Cerebellar nuclear complex (tissue), 1 donor: ENCODE results near the gene ACACA.
"Not testable (repeated sequence)": the region's sequence is repeated elsewhere in the genome, so short reads cannot be mapped to it uniquely, and the experiment has no call there.

Experiments used
- DNase-seq, 2 experiments: peaks; one replicate each; lab custom pipeline; 2025; lab: John Stamatoyannopoulos, UW

Gene ACACA

GRCh38 chr17:37406635-37407461 lies at the start of gene ACACA, which contains the start of gene TADA2A:
ACACA (minus strand) TSS chr17:37406836; CDS start chr17:37406299, 537 bp downstream.
TADA2A (plus strand) TSS chr17:37406886; CDS start chr17:37411366, 4,480 bp downstream.
- peak in 1 of 2 experiments; percentile 47 for DNase-seq

GRCh38 chr17:37450112-37450511 lies 43.5 kb upstream of the ACACA start:
- peak in 1 of 2 experiments; percentile 4 for DNase-seq

- DNase-seq = no peak
Measured at GRCh38 chr17:37447641-37448040, 41.0 kb upstream of the ACACA start.

DNA sequence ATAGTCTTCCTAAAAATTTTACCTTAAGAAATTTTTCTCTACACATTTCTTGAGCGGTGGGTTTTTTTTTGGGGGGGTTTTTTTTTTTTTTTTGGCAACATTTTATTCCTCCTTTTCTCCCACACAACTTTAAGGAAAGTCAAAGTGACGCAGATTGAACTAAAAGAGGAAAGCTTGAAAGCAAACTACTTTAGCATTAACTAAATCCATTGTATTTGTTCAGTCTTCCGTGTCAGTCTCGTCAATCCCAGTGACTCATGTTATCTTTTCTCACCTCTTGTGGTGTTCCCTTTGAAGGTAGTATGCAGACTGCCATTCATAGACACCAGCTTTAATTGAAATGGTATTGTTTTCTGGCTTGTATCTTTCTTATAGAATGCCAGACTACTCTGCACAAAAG lies 39.4 kb upstream of the ACACA start:
- DNase-seq = no peak

- not testable (repeated sequence) for DNase-seq
Measured at GRCh38 chr17:37441369-37442014, 34.9 kb upstream of the ACACA start.

- no peak for DNase-seq
Measured at GRCh38 chr17:37440424-37440823, 33.8 kb upstream of the ACACA start.

DNA sequence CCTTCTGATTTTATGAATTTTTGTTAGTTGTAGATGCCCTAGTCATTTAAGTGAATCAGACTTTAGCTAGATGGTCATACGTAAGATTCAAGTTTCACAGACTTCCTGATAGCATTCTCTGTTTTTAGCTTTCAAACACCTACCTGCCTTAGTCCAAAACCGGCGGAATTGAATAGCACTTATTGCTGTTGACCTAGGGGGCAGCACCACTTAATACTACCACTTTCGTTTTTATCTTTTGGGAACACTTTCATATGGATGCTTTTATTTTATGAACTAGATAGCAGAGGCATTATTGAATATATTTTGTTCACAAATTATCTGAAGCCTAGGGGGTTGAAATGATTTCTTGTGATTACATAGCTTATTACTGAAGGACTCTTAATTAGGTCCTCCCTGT lies 31.5 kb upstream of the ACACA start:
- no peak for DNase-seq

- no peak for DNase-seq
Measured at GRCh38 chr17:37432671-37433070, 26.0 kb upstream of the ACACA start.

- DNase-seq = no peak
Measured at GRCh38 chr17:37430051-37430627, 23.5 kb upstream of the ACACA start.

GRCh38 chr17:37429453-37429852 lies 22.8 kb upstream of the ACACA start:
- DNase-seq = no peak

GRCh38 chr17:37429039-37429438 lies 22.4 kb upstream of the ACACA start:
- DNase-seq = no peak

DNA sequence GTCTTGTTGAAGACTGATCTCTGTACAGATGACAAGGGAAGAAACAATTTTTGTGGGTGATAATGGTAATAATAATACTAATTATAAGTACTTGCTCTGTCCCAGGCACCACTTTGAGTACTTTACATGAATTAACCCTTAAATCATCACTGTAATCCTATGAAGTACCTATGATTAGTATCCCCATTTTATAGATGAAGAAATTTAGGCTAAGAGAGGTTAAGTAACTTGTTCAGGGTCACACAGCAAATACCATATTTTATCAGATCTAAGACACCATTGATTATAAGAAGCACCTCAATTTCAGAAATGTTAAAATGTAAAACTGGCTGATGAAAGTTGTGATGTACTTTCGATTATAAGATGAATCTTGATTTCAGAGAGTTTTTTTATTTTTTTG lies 18.6 kb upstream of the ACACA start:
- DNase-seq = no peak

GRCh38 chr17:37422971-37423625 lies 16.5 kb upstream of the ACACA start:
- no peak for DNase-seq

GRCh38 chr17:37417852-37418251 lies 11.2 kb upstream of the ACACA start:
- DNase-seq = no peak

DNA sequence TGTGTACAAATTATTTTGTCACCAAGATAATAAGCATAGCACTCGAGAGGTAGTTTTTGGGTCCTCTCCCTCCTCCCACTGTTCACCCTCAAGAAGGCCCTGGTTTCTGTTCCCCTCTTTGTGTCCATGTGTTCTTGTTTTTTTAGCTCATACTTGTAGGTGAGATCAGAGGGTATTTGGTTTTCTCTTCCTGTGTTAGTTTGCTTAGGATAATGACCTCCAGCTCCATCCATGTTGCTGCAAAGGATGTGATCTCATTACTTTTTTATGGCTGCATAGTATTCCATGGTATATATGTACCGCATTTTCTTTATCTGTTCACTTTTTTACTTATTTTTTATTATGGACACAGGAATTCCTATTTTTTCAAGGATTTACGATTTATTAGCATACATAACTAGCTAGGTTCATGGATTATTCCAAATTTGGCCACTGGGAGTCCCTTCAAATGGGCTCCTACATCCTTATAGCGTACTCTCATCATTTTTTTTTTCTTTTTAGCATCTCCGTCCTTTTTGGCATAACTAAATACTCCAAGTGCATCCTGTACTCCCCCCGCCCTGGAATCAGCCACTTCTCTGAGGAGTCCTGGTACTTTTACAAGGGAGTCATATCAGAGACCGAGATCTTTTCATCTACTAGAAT lies 7.4 kb upstream of the ACACA start:
- DNase-seq = no peak

DNA sequence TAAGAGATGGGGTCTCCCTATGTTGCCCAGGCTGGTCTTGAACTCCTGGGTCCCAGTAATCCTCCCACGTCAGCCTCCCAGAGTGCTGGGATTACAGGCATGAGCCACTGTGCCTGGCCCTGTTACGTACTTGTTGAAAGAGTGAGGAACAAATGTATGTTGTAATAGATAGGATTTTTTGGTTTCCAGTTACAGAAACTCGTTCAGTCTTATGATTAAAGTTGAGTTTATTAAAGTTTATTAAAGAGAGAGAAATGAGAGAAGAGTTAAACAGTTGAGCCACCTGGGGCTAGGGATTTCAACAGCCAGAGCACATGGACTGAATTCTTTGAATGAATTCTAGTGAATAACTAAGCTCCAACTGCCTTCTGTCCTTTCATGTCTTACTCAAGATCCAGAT lies 3.7 kb upstream of the ACACA start:
- no peak for DNase-seq

DNA sequence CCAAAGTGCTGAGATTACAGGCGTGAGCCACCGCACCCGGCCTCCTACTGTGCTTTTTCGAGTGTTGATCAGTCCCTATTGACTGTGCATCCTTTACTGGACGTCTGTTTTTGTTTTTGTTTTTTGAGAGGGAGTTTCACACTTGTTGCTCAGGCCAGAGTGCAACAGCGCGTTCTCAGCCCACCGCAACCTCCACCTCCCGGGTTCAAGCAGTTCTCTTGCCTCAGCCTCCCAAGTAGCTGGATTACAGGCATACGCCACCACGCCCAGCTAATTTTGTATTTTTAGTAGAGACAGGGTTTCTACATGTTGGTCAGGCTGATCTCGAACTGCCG lies 1.5 kb upstream of the ACACA start:
- not testable (repeated sequence) for DNase-seq

- DNase-seq = peak in 1 of 2 experiments; percentile 7
Measured at GRCh38 chr17:37405955-37406634, 541 bp downstream of the ACACA start.

DNA sequence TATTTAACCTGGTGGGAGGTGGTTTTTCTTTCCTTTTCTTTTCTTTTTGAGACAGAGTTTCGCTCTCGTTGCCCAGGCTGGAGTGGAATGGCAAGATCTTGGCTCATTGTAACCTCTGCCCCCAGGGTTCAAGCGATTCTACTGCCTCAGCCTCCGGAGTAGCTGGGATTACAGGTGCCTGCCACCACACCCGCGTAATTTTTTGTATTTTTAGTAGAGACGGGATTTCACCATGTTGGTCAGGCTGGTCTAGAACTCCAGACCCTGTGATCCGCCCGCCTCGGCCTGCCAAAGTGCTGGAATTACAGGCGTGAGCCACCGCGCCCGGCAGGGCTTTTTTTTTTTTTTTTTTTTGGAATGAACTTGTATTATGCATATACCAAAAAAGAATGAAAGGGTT lies 1.1 kb downstream of the ACACA start:
- not testable (repeated sequence) for DNase-seq

- DNase-seq = no peak
Measured at GRCh38 chr17:37400505-37400904, 6.1 kb downstream of the ACACA start.

- DNase-seq = no peak
Measured at GRCh38 chr17:37399265-37399803, 7.3 kb downstream of the ACACA start.
